Suprapubic skin (tissue), 4 donors: ENCODE measurements around the gene B4GALT4.

Experiments used
- CTCF ChIP-seq, 2 donors: fragments of 200-600 bp in 1 of 2; fragments of 450-650 bp in 1 of 2; sonication (generic) in 1 of 2; IDR thresholded peaks; one replicate each; pipeline ENCODE4 v1.5.1; 2016 to 2019; ENCODE audit warnings: antibody characterized with exemption in 2 of 2, mild to moderate bottlenecking in 1 of 2, moderate library complexity in 1 of 2
- EP300 ChIP-seq: sonication (generic); formaldehyde crosslinking; IDR thresholded peaks from one replicate; pipeline ENCODE4 v1.6.1; 2017; ENCODE audit warnings: antibody characterized with exemption
- POLR2A ChIP-seq, 2 donors: fragments of 450-650 bp; IDR thresholded peaks; one replicate each; pipeline ENCODE4 v1.6.1; 2017; ENCODE audit warnings: antibody characterized with exemption in 2 of 2, mild to moderate bottlenecking in 2 of 2, moderate library complexity in 2 of 2
- POLR2AphosphoS5 ChIP-seq, 3 donors: sonication (generic); formaldehyde crosslinking; IDR thresholded peaks; one replicate each; pipeline ENCODE4 v1.6.1; 2017; ENCODE audit warnings: antibody characterized with exemption in 3 of 3

GRCh38 chr3:119258915-119259314, 18.2 kb upstream of the B4GALT4 start:
- TF ChIP-seq POLR2AphosphoS5 (IDR thresholded peaks at IDR 0.05) = no peak
- no peak for TF ChIP-seq CTCF (IDR thresholded peaks at IDR 0.05)
- no peak for TF ChIP-seq POLR2A (IDR thresholded peaks at IDR 0.05)
- no peak for TF ChIP-seq EP300
